ENCODE results near the gene IGSF11.
"Not testable (repeated sequence)": the region's sequence is repeated elsewhere in the genome, so short reads cannot be mapped to it uniquely, and the experiment has no call there.

IGSF11 gene

DNA sequence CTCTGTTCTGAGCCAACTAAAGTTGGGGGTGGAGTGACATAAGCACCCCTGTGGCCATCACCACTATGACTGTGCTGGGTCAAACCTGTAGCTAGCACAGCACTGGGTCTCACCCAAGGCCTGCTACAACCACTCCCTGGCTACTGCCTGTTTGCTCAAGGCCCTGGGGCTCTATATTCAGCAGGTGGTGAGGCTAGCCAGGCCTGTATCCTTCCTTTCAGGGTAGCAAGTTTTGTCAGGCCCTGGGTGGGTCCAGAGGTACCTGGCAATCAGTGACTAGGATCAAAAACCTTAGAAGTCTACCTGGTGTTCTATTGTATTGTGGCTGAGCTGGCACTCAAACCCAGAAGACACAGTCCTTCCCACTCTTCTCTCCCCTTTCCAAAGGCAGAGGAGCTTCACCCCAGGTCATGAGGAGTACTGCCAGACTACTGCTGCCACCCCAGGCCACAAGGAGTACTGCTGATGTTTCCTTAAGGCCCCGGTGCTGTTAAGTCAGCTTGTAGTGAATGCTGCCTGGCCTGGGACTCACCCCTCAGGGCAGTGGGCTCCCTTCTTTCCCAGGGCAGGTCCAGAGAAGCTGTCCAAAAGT lies 170.8 kb downstream of the IGSF11 start:
- DNase-seq: no peak

- no peak for DNase-seq
Observed at GRCh38 chr3:118859950-118860349, 174.7 kb downstream of the IGSF11 start.

DNA sequence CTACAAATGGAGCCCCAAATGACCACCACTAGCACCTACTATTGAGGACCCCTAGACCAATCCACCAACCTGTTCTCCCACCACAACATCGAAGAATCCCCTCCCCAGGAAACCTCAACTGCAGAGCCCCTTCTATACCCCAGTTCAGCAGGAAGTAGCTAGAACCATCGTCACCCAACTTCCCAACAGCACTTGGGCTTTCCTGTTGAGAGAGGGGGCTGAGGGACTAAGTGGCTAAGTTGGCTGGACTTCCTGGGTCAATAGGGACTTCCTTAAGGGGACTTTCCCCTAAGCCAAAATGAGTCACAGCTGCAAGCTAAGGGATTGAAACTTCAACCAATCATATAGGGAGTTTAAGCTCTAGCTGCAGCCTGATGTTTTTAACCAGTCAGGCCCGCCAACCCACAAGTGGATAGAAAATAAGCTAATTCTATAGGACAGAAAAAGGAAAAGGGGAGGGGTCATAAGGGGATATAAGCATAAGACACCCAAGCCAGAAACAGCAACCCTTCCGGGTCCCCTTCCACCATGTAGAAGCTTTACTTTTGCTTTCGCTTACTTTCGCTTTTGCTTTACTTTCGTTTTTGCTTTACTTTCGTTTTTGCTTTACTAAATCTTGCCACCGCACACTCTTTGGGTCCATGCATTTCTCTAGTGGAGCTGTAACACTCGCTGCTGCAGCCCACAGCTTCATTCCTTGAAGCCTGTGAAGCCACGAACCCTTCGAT lies 183.0 kb downstream of the IGSF11 start:
- not testable (repeated sequence) for DNase-seq

- DNase-seq: no peak
Observed at GRCh38 chr3:118850687-118851086, 184.0 kb downstream of the IGSF11 start.

Data from stimulated activated CD4-positive, alpha-beta T cell treated with anti-CD3 and anti-CD28 coated beads, Interleukin-1b, Interleukin-23, amount 100 ng/mL, for 48 hours (primary cell).